ENCODE data around the gene PGLYRP4.

GRCh38 chr1:153357076-153357852, 8.6 kb upstream of the PGLYRP4 start:
- TF ChIP-seq CTCF (IDR thresholded peaks at IDR 0.05 in 4 of 5, conservative IDR thresholded peaks at IDR 0.05 in 1 of 5) (no peak), POLR2A (IDR thresholded peaks at IDR 0.05) (no peak)

Data from gastrocnemius medialis (tissue), 4 donors.